Raji (cell line): ENCODE measurements around the gene IZUMO2.

ENCODE experiments used
- POLR2A ChIP-seq: IDR thresholded peaks from 2 replicates; pipeline ENCODE4 v1.6.1; 2011; ENCODE audit warnings: low read depth, low read length, control low read depth; ENCODE audit not compliant: insufficient read depth

The IZUMO2 gene

DNA sequence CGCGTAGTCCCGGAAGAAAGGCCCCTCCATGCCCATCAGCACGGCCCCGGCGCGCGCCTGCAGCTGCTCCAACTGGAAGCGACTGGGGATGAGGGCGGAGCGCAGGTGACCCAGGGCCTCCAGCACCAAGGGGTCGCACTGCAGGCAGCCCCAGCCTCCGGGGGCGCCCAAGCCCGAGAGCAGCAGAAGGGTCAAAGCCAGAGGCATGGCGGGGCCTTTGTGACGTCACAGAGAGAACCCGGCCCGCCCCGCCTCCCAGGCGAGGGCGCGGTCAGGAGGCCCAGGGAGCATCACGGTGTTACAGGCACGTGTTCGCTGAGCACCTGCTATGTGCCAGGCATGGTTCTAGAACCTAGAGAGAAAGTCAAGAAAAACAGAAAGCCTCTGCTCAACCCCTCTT, at the start of gene IZUMO2:
Gene IZUMO2 (minus strand): TSS at position 294 of the 400 bp plus-strand sequence. CDS start 87 bp downstream, at position 207.
- no peak for TF ChIP-seq POLR2A

DNA sequence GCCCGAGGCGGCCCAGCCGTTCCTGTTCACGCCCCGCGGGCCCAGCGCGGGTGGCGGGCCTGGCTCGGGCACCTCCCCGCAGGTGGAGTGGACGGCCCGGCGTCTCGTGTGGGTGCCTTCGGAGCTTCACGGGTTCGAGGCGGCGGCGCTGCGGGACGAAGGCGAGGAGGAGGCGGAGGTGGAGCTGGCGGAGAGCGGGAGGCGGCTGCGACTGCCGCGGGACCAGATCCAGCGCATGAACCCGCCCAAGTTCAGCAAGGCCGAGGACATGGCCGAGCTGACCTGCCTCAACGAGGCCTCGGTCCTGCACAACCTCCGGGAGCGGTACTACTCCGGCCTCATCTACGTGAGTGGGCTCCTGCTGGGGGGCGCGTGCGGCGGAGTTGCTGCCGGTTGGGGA, 47.3 kb upstream of the IZUMO2 start:
- TF ChIP-seq POLR2A, result no peak

DNA sequence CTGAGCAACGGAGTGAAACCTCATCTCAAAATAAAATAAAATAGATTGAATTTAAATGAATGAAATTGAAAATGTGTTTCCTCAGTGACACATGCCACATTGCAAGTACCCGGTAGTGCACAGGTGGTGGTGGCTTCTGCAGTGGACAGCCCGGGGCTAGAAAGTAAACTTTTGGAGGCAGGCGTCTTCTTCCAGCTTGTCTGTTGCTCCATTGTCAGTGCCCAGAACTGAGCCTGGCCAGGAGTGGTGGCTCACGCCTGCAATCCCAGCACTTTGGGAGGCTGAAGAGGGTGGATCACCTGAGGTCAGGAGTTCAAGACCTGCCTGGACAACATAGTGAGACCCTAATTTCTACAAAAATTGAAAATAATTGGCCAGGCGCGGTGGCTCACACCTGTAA, 46.0 kb upstream of the IZUMO2 start:
- TF ChIP-seq POLR2A, result no peak

- no peak for TF ChIP-seq POLR2A
Measured at GRCh38 chr19:50207730-50208129, 44.6 kb upstream of the IZUMO2 start.

DNA sequence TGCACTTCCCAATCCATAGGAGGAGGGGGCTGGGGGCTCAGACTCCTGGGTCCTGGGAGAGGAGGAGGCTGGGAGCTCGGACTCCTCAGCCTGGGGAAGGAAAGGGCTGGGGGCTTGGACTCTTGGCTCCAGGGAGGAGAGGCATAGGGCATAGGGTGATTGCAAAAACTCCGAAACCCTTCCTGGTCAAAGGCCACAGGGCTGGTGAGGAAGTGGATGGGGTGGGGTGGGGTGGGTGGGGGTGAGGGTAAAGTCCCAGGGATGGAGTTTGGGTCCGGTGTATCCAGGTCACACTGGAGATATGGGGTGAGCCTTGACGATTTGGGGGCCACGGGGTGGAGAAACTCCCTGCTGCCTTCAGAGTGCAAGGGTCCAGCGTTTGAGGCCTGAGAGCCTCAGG, 43.1 kb upstream of the IZUMO2 start:
- no peak for TF ChIP-seq POLR2A

DNA sequence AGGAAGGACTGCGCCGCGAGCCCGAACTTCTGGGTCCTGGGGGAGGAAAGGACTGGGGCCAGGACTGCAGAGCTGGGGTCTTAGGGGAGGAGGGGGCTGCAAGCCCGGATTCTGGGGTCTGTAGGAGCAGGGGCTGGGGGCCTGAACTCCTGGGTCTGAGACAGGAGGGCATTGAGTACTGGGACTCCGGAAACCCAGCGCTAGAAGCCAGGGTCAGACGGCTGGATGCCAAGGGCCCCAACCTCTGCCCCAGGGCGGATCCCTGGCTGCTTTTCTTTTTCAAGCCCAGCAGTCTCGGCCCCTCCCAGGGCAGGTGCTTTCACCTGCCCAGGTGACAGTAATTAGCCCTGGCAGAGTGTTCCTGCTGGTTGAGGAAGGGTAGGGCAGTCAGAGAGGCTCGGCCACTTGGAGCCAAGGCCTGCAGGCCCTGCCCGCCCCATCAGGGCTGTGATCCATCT, 42.6 kb upstream of the IZUMO2 start:
- no peak for TF ChIP-seq POLR2A

GRCh38 chr19:50204811-50205675, 42.0 kb upstream of the IZUMO2 start:
- TF ChIP-seq POLR2A, result no peak

- no peak for TF ChIP-seq POLR2A
Measured at GRCh38 chr19:50204081-50204428, 41.0 kb upstream of the IZUMO2 start.

- TF ChIP-seq POLR2A, result no peak
Measured at GRCh38 chr19:50203281-50204080, 40.4 kb upstream of the IZUMO2 start, which contains the start of gene MYH14. Gene MYH14, plus strand, starts transcription at chr19:50203622. Its CDS starts 6,744 bp downstream, at chr19:50210366.

GRCh38 chr19:50202962-50203280, 39.8 kb upstream of the IZUMO2 start:
- no peak for TF ChIP-seq POLR2A

- no peak for TF ChIP-seq POLR2A
Measured at GRCh38 chr19:50202386-50202785, 39.3 kb upstream of the IZUMO2 start.

DNA sequence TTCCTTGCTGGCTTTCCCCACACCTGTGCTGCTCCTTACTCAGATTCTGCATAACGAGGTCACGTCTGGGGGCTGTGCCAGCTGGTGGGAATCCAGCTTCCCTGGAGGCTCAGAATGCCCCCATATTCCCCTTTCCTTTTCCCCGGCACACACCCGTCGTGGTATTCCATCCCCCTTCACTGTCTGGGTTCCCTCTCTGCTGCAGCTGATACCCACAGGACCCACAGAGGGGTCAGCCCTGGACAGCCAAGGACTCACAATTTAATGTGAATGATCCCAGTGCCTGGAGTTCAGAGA, 36.1 kb upstream of the IZUMO2 start:
- TF ChIP-seq POLR2A, result no peak

DNA sequence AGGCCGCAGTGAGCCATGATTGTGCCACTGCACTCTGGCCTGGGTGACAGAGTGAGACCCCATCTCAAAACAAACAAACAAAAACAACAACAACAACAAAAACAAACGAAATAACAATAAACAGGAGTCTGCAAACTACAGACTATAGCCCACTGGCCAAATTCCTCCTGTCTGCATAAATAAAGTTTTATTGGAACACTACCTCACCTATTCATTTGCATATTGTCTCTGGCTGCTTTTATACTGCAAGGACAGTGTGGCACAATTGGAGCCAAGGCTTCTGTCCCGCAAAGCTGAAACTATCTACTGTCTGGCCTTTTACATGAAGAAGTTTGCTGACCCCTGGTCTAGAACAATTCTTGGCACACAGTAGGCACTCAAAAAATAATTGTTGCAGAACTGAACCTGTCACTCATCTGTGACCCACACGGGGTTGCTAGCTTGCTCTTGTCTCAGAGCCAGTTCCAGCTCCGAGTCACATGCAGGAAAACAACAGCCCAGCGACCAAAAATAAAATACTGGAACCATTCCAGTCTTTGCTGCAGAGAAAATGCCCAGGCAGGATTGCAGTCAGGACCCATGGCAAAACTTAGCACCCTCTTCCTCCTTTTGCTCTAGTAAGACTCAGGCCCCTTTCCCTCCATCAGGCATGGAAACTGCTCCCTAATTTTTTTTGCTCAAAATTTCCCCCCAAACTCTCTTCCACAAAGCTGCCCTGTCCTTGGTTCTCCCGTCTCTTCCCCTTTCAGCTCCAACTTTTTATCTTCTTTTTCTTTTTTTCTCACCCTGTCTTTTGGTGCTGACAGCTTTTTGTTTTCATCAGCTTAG, 35.6 kb upstream of the IZUMO2 start:
- no peak for TF ChIP-seq POLR2A

GRCh38 chr19:50197348-50197747, 34.3 kb upstream of the IZUMO2 start:
- no peak for TF ChIP-seq POLR2A

GRCh38 chr19:50196322-50196932, 33.3 kb upstream of the IZUMO2 start:
- TF ChIP-seq POLR2A, result no peak

DNA sequence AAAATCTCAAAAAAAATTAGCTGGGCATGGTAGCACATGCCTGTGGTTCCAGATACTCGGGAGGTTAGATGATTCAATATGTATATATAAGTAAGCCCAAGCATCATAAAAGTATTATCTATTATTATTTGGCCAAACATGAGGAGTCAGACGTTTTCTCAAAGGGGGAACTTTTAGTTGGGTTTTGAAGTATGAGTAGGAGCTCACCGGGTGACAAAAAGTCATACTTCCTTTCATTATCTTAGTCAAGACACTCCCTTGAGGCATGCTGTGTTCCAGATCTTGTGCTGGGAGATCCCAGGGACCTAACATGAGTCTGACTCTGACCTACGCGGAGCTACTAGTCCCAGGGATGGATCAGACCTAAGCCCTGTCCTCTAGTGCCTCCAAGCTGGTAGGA, 32.1 kb upstream of the IZUMO2 start:
- no peak for TF ChIP-seq POLR2A
